HepG2 (cell line): ENCODE measurements around the gene TDRD1. TPM values are rescaled to one million over a fixed set of nuclear protein-coding genes. Genes with fewer than 3 reads are reported as not detected.
A peak's percentile ranks its signal among the peaks of the same experiment; 100 is the strongest.

ENCODE experiments used
- ATRX ChIP-seq: sonication (generic); formaldehyde crosslinking; IDR thresholded peaks from 2 replicates; pipeline ENCODE4 v1.4.0; 2020; ENCODE audit warnings: missing genetic modification reagents, borderline replicate concordance
- CREBL2 ChIP-seq: sonication (generic); formaldehyde crosslinking; IDR thresholded peaks from 2 replicates; pipeline ENCODE4 v1.8.1; 2023; ENCODE audit warnings: missing genetic modification reagents, mild to moderate bottlenecking, borderline replicate concordance
- DMAP1 ChIP-seq: IDR thresholded peaks from 2 replicates; pipeline ENCODE4 v1.6.1; 2016
- ELF3 ChIP-seq: IDR thresholded peaks from 2 replicates; pipeline ENCODE4 v1.6.1; 2016; ENCODE audit warnings: missing genetic modification reagents, missing compliant biosample characterization
- HOXA3 ChIP-seq: sonication (generic); formaldehyde crosslinking; IDR thresholded peaks from 2 replicates; pipeline ENCODE4 v1.5.0; 2020; ENCODE audit warnings: missing genetic modification reagents
- JUND ChIP-seq: sonication (generic); formaldehyde crosslinking; IDR thresholded peaks from 2 replicates; pipeline ENCODE4 v1.8.0; 2022; ENCODE audit warnings: mild to moderate bottlenecking, missing genetic modification reagents
- PRDM10 ChIP-seq: sonication (generic); formaldehyde crosslinking; IDR thresholded peaks from 2 replicates; pipeline ENCODE4 v1.4.0; 2020; ENCODE audit warnings: low read depth, missing genetic modification reagents
- PRPF4 ChIP-seq: fragments of 200-400 bp; formaldehyde crosslinking; IDR thresholded peaks from 2 replicates; pipeline ENCODE4 v1.6.1; 2016; ENCODE audit warnings: low read length, low read depth; ENCODE audit not compliant: poor library complexity, severe bottlenecking
- RARG ChIP-seq: sonication (generic); formaldehyde crosslinking; IDR thresholded peaks from 2 replicates; pipeline ENCODE4 v1.4.0; 2020; ENCODE audit warnings: low read depth, mild to moderate bottlenecking, missing genetic modification reagents
- SALL1 ChIP-seq: sonication (generic); formaldehyde crosslinking; IDR thresholded peaks from 2 replicates; pipeline ENCODE4 v1.8.0; 2022; ENCODE audit warnings: mild to moderate bottlenecking, missing genetic modification reagents
- SALL2 ChIP-seq: sonication (generic); formaldehyde crosslinking; IDR thresholded peaks from 2 replicates; pipeline ENCODE4 v1.8.1; 2023; ENCODE audit warnings: mild to moderate bottlenecking, missing genetic modification reagents, inconsistent platforms
- TMF1 ChIP-seq: sonication (generic); formaldehyde crosslinking; IDR thresholded peaks from 2 replicates; pipeline ENCODE4 v1.8.1; 2022; ENCODE audit warnings: low read depth, missing genetic modification reagents
- U2AF1 ChIP-seq: fragments of 200-400 bp; formaldehyde crosslinking; optimal IDR thresholded peaks from 2 replicates; pipeline ENCODE3; 2017; ENCODE audit warnings: mild to moderate bottlenecking, low read depth, low read length
- ZBTB7B ChIP-seq: sonication (generic); formaldehyde crosslinking; IDR thresholded peaks from 2 replicates; pipeline ENCODE4 v1.4.0; 2020; ENCODE audit warnings: missing genetic modification reagents
- ZNF101 ChIP-seq: sonication (generic); formaldehyde crosslinking; IDR thresholded peaks from 2 replicates; pipeline ENCODE4 v1.4.0; 2020; ENCODE audit warnings: mild to moderate bottlenecking, low read depth, missing genetic modification reagents, borderline replicate concordance
- ZNF232 ChIP-seq: sonication (generic); formaldehyde crosslinking; IDR thresholded peaks from 2 replicates; pipeline ENCODE4 v1.4.0; 2020; ENCODE audit warnings: missing genetic modification reagents, borderline replicate concordance
- ZNF274 ChIP-seq: sonication (generic); formaldehyde crosslinking; IDR thresholded peaks from 2 replicates; pipeline ENCODE4 v1.5.1; 2020; ENCODE audit warnings: mild to moderate bottlenecking, missing genetic modification reagents
- ZNF550 ChIP-seq: sonication (generic); formaldehyde crosslinking; IDR thresholded peaks from 2 replicates; pipeline ENCODE4 v1.4.0; 2020; ENCODE audit warnings: mild to moderate bottlenecking, missing genetic modification reagents, borderline replicate concordance
- ZNF552 ChIP-seq: sonication (generic); formaldehyde crosslinking; IDR thresholded peaks from 2 replicates; pipeline ENCODE4 v1.9.0; 2022; ENCODE audit warnings: missing genetic modification reagents, mild to moderate bottlenecking, borderline replicate concordance
- ZNF563 ChIP-seq: sonication (generic); formaldehyde crosslinking; IDR thresholded peaks from 2 replicates; pipeline ENCODE4 v1.8.0; 2022; ENCODE audit warnings: mild to moderate bottlenecking, moderate library complexity, missing genetic modification reagents
- ZNF747 ChIP-seq: sonication (generic); formaldehyde crosslinking; IDR thresholded peaks from 2 replicates; pipeline ENCODE4 v1.8.1; 2023; ENCODE audit warnings: missing genetic modification reagents, mild to moderate bottlenecking, borderline replicate concordance
- ZNF75D ChIP-seq: sonication (generic); formaldehyde crosslinking; IDR thresholded peaks from 2 replicates; pipeline ENCODE4 v1.8.1; 2023; ENCODE audit warnings: missing genetic modification reagents, mild to moderate bottlenecking, borderline replicate concordance
- ZNF878 ChIP-seq: sonication (generic); formaldehyde crosslinking; IDR thresholded peaks from 2 replicates; pipeline ENCODE4 v1.8.1; 2023; ENCODE audit warnings: mild to moderate bottlenecking, missing genetic modification reagents, moderate library complexity
- ZSCAN20 ChIP-seq: sonication (generic); formaldehyde crosslinking; IDR thresholded peaks from 2 replicates; pipeline ENCODE4 v1.4.0; 2020; ENCODE audit warnings: missing genetic modification reagents, mild to moderate bottlenecking, borderline replicate concordance
- polyA plus RNA-seq, 8 experiments: library from polyadenylated mRNA; depleted of rRNA in 3 of 8; stranded (reverse) in 7 of 8; unstranded in 1 of 8; fragments of >200 nt; fragmentation: Illumina TruSeq in 4 of 8; extraction: Trizol in 4 of 8; gene quantifications; 2 replicates each; pipeline versions ENCODE4 v1.2.1 to v1.2.3, GENCODE V29; 2011 to 2016; ENCODE audit warnings: low read depth in 4 of 8, missing spikeins in 1 of 8, mixed read lengths in 1 of 8; ENCODE audit not compliant: insufficient read depth in 1 of 8
- total RNA-seq, 5 experiments: library from RNA; depleted of rRNA; stranded (reverse); fragments of >200 nt; fragmentation: Illumina TruSeq; extraction: Trizol; gene quantifications; 2 replicates each; pipeline ENCODE4 v1.2.3, GENCODE V29; 2016; ENCODE audit warnings: low read depth in 1 of 5
- TF ChIP-seq, protein P1 (sequence below): sonication (generic); formaldehyde crosslinking; IDR thresholded peaks from 2 replicates; pipeline ENCODE4 v1.5.0; 2020; ENCODE audit warnings: missing genetic modification reagents

The TDRD1 gene
- total and polyA plus RNA-seq, 2 of the 13 experiments (the other 11 are each of a cell fraction or from before 2014, with no cell fraction given) = not detected

- TF ChIP-seq, protein P1, sequence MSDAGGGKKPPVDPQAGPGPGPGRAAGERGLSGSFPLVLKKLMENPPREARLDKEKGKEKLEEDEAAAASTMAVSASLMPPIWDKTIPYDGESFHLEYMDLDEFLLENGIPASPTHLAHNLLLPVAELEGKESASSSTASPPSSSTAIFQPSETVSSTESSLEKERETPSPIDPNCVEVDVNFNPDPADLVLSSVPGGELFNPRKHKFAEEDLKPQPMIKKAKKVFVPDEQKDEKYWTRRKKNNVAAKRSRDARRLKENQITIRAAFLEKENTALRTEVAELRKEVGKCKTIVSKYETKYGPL (CRISPR knock-in tag) = no peak
- TF ChIP-seq ZNF274 (CRISPR knock-in tag) = peak; percentile 81; the same call in 1 of the 2 replicates
- no peak for TF ChIP-seq ZNF563 (CRISPR knock-in tag)
- TF ChIP-seq SALL2 (CRISPR knock-in tag) = no peak
- no peak for TF ChIP-seq SALL1 (CRISPR knock-in tag)
- no peak for TF ChIP-seq JUND (CRISPR knock-in tag)
- no peak for TF ChIP-seq ZSCAN20 (CRISPR knock-in tag)
- no peak for TF ChIP-seq ZNF75D (CRISPR knock-in tag)
- TF ChIP-seq ZNF747 (CRISPR knock-in tag) = no peak
- TF ChIP-seq ZNF101 (CRISPR knock-in tag) = no peak
- TF ChIP-seq ZNF552 (CRISPR knock-in tag) = no peak
- TF ChIP-seq DMAP1 = no peak
- TF ChIP-seq PRPF4 = no peak
- TF ChIP-seq TMF1 = 0 out of 2 replicates have a peak, but pooled peaks have one; percentile 45
- TF ChIP-seq U2AF1 = no peak
- no peak for TF ChIP-seq ZBTB7B (CRISPR knock-in tag)
- no peak for TF ChIP-seq ZNF878 (CRISPR knock-in tag)
- TF ChIP-seq ELF3 (CRISPR knock-in tag) = no peak
- TF ChIP-seq PRDM10 = no peak
- no peak for TF ChIP-seq HOXA3
- no peak for TF ChIP-seq ATRX (CRISPR knock-in tag)
- no peak for TF ChIP-seq ZNF550
- TF ChIP-seq RARG (CRISPR knock-in tag) = no peak
- TF ChIP-seq ZNF232 (CRISPR knock-in tag) = peak; percentile 0; the same call in 1 of the 2 replicates
- 0 out of 2 replicates have a peak, but pooled peaks have one; percentile 66 for TF ChIP-seq CREBL2 (CRISPR knock-in tag)
Observed at GRCh38 chr10:114173603-114173920, 5.6 kb upstream of the TDRD1 start (continued).
